CD4-positive, alpha-beta memory T cell (primary cell): ENCODE measurements around the gene CD68. TPM values are rescaled to one million over a fixed set of nuclear protein-coding genes. Genes with fewer than 3 reads are reported as not detected.
A peak's percentile ranks its signal among the peaks of the same experiment; 100 is the strongest.

Experiments used
- CTCF ChIA-PET: fragments of 350-600 bp; sonication (Branson Sonifier 250); formaldehyde crosslinking; loops from one replicate; lab custom pipeline; 2021; ENCODE audit warnings: inconsistent platforms; ENCODE audit not compliant: partially characterized antibody; lab: Charles Lee
- POLR2A ChIA-PET: fragments of 350-600 bp; sonication (Branson Sonifier 250); formaldehyde crosslinking; loops from one replicate; lab custom pipeline; 2021; ENCODE audit not compliant: partially characterized antibody; lab: Charles Lee
- DNase-seq, 5 donors: peaks; one replicate each; pipeline versions ENCODE4 v3.0.0 to v3.0.0-alpha.2; 2020 to 2022; ENCODE audit warnings: mixed read lengths in 1 of 5
- H3K27ac ChIP-seq: one replicate; pipeline ENCODE4 v1.7.0; 2013; ENCODE audit warnings: low read depth, low read length
- H3K27me3 ChIP-seq: 2 replicates; pipeline ENCODE4 v1.7.0; 2013; ENCODE audit warnings: mild to moderate bottlenecking, low read length, moderate library complexity; ENCODE audit not compliant: insufficient read depth
- H3K36me3 ChIP-seq: 2 replicates; pipeline ENCODE4 v1.7.0; 2013; ENCODE audit warnings: mild to moderate bottlenecking, low read length, moderate library complexity; ENCODE audit not compliant: insufficient read depth
- H3K4me1 ChIP-seq: 2 replicates; pipeline ENCODE4 v1.7.0; 2013; ENCODE audit warnings: mild to moderate bottlenecking, low read length, moderate library complexity; ENCODE audit not compliant: insufficient read depth
- H3K4me3 ChIP-seq, 2 donors: one replicate each; pipeline ENCODE4 v1.7.0; 2013; ENCODE audit warnings: low read length in 2 of 2, mild to moderate bottlenecking in 1 of 2
- H3K9me3 ChIP-seq, 2 donors: one replicate each; pipeline ENCODE4 v1.7.0; 2013; ENCODE audit warnings: low read length in 2 of 2, control low read depth in 1 of 2; ENCODE audit not compliant: control insufficient read depth in 1 of 2
- H3K27ac Mint-ChIP-seq, 7 donors: one replicate each; pipeline ENCODE4 v1.8.0; 2020 to 2021; ENCODE audit warnings: mixed read lengths in 7 of 7, mild to moderate bottlenecking in 6 of 7, inconsistent platforms in 3 of 7, moderate library complexity in 3 of 7
- H3K27me3 Mint-ChIP-seq, 2 donors: one replicate each; pipeline ENCODE4 v1.8.0; 2020 to 2021; ENCODE audit warnings: mixed read lengths in 2 of 2
- H3K36me3 Mint-ChIP-seq, 2 donors: one replicate each; pipeline ENCODE4 v1.8.0; 2020 to 2021; ENCODE audit warnings: mixed read lengths in 2 of 2, inconsistent platforms in 1 of 2, mild to moderate bottlenecking in 1 of 2
- H3K4me1 Mint-ChIP-seq, 4 donors: one replicate each; pipeline ENCODE4 v1.8.0; 2020 to 2021; ENCODE audit warnings: mixed read lengths in 4 of 4, mild to moderate bottlenecking in 1 of 4
- H3K4me3 Mint-ChIP-seq, 8 donors: one replicate each; pipeline ENCODE4 v1.8.0; 2020 to 2021; ENCODE audit warnings: mixed read lengths in 8 of 8, mild to moderate bottlenecking in 7 of 8, moderate library complexity in 6 of 8, inconsistent platforms in 3 of 8
- H3K9me3 Mint-ChIP-seq, 8 donors: one replicate each; pipeline ENCODE4 v1.8.0; 2020 to 2021; ENCODE audit warnings: mixed read lengths in 8 of 8, mild to moderate bottlenecking in 5 of 8, inconsistent platforms in 3 of 8, moderate library complexity in 1 of 8
- intact Hi-C: fragments of 100-400 bp; cut with micrococcal nuclease; formaldehyde crosslinking; loops from one replicate; pipeline ENCODE4 v1.15.1; 2023
- polyA plus RNA-seq, 2 donors: library from polyadenylated mRNA; unstranded; fragments of 300-500 nt; fragmentation: Illumina TruSeq; gene quantifications; one replicate each; pipeline ENCODE4 v1.2.3, GENCODE V29; 2021
- total RNA-seq, 2 experiments: library from RNA; stranded (reverse); gene quantifications; one replicate each; pipeline ENCODE4 v1.2.3, GENCODE V29; 2021

CD68 gene
- total and polyA plus RNA-seq, 4 experiments from 2014 or later, result 0.59 to 20.9 (median 19.8) TPM; not detected in 1

DNA sequence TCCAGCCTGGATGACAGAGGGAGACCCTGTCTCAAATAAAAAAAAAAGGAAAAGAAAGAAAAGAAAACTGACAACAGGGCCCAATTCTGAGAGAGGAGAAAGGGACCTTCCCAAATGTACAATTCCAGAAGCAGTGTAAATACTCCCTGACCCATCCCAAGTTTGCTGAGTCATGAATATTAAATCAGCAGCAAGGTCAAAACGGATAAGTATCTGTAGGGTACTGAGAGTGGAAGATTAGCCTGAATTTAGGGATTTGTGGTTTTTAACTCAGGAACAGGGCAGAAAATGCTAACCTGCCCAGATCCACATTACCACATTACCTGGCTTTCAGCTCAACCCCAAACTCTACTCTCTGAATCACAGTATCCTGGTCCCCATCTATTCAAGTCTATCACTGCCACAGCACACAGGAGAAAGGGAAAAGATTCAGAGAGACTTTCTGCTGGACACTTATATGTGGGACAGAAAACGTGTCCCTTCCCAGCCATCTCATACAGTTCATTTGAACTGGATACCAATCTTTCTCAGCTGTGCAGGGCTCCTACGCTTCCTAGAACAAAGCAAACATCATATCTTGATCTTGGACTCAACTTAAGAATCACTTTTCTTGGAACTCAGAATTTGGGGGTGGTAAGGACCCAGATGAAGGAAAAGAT lies 32.3 kb downstream of the CD68 start:
- Histone ChIP-seq H3K27ac (peak overlapping the region; percentile 1), H3K4me1 (peaks cover 42% of the 10 kb centered on the region), H3K9me3 (no peaks in the 10 kb centered on the region), H3K4me3 (no peak overlapping the region), H3K36me3 (peaks cover 8% of the 10 kb centered on the region), H3K27me3 (no peaks in the 10 kb centered on the region)
- intact Hi-C loops, result no loop called here
- H3K27me3 Mint-ChIP-seq, result no peaks in the 10 kb centered on the region
- POLR2A ChIA-PET, result interaction anchor here (0.7 to 5.0 kb wide), 6 partner anchors 15 to 175 kb away, joined by 3 to 105 read pairs (median 4); partner anchors contain the start of genes MPDU1, SAT2, TP53 and WRAP53
- CTCF ChIA-PET, result interaction anchor here (2.0 to 2.3 kb wide), 2 partner anchors 16 to 22 kb away, joined by 7 to 10 read pairs; partner anchors contain the start of genes SAT2 and SOX15
- peak overlapping the region in 5 of 7 donors; percentile 23 to 63 (median 51) for H3K27ac Mint-ChIP-seq
- H3K9me3 Mint-ChIP-seq, result no peaks in the 10 kb centered on the region
- peaks cover 11 to 12% of the 10 kb centered on the region in 2 donors for H3K36me3 Mint-ChIP-seq
- DNase-seq, result no peak
- peaks cover 25 to 53% (median 41%) of the 10 kb centered on the region in 4 donors for H3K4me1 Mint-ChIP-seq
- H3K4me3 Mint-ChIP-seq, result peak overlapping the region in 5 of 8 donors; percentile 70 to 95 (median 87)

DNA sequence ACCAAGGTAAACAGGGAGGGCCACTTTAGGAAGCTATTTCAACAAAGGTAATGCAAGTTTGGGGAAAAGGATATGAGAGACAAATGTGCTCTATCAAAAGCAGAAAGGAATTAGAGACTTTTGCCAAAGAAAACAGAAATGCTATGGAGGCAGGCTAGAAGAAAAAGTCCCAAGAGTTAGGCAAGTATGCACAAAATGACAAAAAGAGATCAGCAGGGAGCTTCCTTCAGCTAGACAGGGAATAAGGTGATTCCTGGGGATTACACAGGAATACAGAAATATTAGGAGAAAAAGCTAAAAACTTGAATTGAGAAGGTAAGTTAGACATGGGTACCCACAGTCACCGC lies 32.8 kb downstream of the CD68 start:
- intact Hi-C loops, result no loop called here

DNA sequence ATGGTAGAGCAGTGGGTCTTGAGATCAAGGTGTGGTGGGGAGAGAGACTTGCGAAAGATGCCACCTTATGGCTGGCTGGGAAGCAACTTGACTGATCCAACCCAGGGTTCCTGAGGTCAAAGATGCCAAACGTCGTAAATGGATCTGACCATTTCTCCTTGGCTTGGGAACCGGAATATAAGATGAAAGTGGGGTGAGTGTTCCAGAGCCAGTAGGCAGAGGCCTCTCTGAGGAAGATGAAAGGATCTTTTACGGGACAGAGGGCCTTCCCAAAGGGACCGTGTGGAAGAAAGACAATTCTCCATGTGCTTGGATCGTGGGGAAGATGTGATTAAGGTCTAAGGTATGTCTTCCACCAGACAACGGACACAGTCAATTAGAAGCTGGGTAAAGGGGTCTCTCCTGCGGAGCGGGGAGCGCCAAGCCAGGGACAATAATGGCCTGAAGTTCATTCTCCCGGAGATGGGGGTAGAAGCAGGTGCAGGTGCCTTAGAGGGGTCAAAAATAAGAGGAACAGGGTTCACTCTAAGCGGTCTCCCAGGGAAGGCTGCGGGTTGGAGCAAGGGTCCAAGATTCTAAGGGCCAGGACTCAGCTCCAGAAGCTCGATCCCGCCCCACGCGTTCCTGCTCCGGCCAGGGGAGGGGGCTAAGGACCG lies 34.5 kb downstream of the CD68 start:
- CTCF ChIA-PET, result interaction anchor here (1.4 to 2.8 kb wide), 9 partner anchors 12 to 74 kb away, joined by 3 to 22 read pairs (median 6); partner anchors contain the start of genes ATP1B2, SAT2, SOX15 and TP53
- POLR2A ChIA-PET, result interaction anchor here (0.6 to 5.0 kb wide), 12 partner anchors 13 to 284 kb away, joined by 3 to 105 read pairs (median 5); partner anchors contain the start of genes MPDU1, NEURL4, POLR2A and SAT2
- Histone ChIP-seq H3K27ac (peak overlapping the region; percentile 66), H3K4me1 (peaks cover 42% of the 10 kb centered on the region), H3K4me3 (peak overlapping the region; percentile 60 to 74), H3K9me3 (no peaks in the 10 kb centered on the region), H3K27me3 (no peaks in the 10 kb centered on the region), H3K36me3 (peaks cover 8% of the 10 kb centered on the region)
- Mint-ChIP-seq H3K27me3 (no peaks in the 10 kb centered on the region), H3K9me3 (no peaks in the 10 kb centered on the region), H3K4me1 (peaks cover 25 to 53% (median 41%) of the 10 kb centered on the region in 4 donors), H3K27ac (peak overlapping the region; percentile 78 to 95 (median 87)), H3K4me3 (peak overlapping the region; percentile 82 to 95 (median 87)), H3K36me3 (peaks cover 11 to 12% of the 10 kb centered on the region in 2 donors)
- no peak for DNase-seq
- intact Hi-C loops, result loop anchor here (1.0 kb wide), 2 partner anchors 30 to 307 kb away; partner anchors contain the start of gene EIF5A

More for the DNA sequence above, 32.8 kb downstream of the CD68 start:
- ChIA-PET CTCF (interaction anchor here (2.0 kb wide), 1 partner anchor 15 kb away, joined by 7 read pairs; the partner anchor contains the start of gene SAT2), POLR2A (interaction anchor here (0.7 to 5.0 kb wide), 5 partner anchors 15 to 175 kb away, joined by 3 to 105 read pairs (median 4); partner anchors contain the start of genes MPDU1, SAT2, TP53 and WRAP53)
- no peak for DNase-seq
- Histone ChIP-seq H3K4me3 (no peak overlapping the region), H3K27ac (peak overlapping the region; percentile 1), H3K36me3 (peaks cover 8% of the 10 kb centered on the region), H3K4me1 (peaks cover 42% of the 10 kb centered on the region), H3K9me3 (no peaks in the 10 kb centered on the region), H3K27me3 (no peaks in the 10 kb centered on the region)
- Mint-ChIP-seq H3K36me3 (peaks cover 11 to 12% of the 10 kb centered on the region in 2 donors), H3K27me3 (no peaks in the 10 kb centered on the region), H3K4me3 (peak overlapping the region in 7 of 8 donors; percentile 43 to 95 (median 85)), H3K9me3 (no peaks in the 10 kb centered on the region), H3K4me1 (peaks cover 25 to 53% (median 41%) of the 10 kb centered on the region in 4 donors), H3K27ac (peak overlapping the region in 6 of 7 donors; percentile 17 to 60 (median 30))

DNA sequence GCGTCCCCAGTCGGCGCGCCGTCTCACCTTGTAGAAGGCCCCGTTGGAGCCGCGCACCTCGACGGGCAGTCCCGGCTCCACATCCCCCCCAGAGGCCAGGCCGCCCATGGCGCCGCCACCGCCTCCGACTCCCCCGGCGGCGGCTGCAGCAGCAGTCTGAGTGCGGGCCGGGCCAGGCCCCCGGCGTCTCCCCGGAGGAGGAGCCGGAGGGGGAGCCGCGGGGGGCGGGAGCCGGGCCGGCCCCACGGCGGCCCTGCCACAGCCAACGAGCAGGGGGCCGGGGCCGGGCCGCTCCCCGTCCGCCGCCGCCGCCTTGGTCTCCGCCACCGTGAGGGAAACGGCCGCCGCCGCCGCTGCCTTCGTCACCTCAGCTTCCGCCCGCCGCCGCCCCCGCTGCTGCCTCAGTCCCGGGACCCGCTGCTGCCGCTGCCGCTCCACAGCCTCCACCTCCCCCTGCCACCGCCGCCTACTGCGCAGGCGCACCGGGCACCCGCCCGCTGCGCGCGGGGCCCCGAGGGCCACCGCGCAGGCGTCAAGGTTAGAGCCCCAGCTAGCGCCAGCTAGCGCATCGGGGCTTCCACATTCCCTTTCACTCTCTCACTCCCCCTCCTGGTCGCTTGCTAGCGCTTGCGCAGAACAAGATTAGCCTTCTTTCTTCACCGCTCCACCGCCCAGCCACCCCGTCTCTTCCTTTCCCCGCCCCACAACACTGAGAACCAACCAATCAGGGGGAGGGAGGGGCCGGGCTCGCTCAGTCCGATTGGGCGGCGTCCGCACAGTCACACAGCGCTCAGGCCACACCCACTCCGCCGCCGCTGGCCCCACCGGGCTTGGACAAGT lies 35.2 kb downstream of the CD68 start, which contains the start of gene FXR2:
TSS of gene FXR2 (minus strand) at position 473 of the 840 bp plus-strand sequence. CDS start at position 108, 365 bp downstream.
- Mint-ChIP-seq H3K27me3 (no peaks in the 10 kb centered on the region), H3K27ac (peak within 1 kb of the TSS; percentile 83 to 98 (median 97)), H3K4me3 (peak within 1 kb of the TSS; percentile 87 to 95 (median 93)), H3K36me3 (peaks cover 10 to 11% of the 10 kb centered on the region in 2 donors), H3K4me1 (peaks cover 22 to 49% (median 35%) of the 10 kb centered on the region in 4 donors), H3K9me3 (no peaks in the 10 kb centered on the region)
- peak within 1 kb of the TSS; percentile 66 for H3K27ac ChIP-seq
- POLR2A ChIA-PET, result interaction anchor here (0.6 to 5.0 kb wide), 24 partner anchors 9 to 613 kb away, joined by 3 to 105 read pairs (median 4); partner anchors contain the start of genes ATP1B2, MPDU1, NEURL4 and POLR2A
- no peaks in the 10 kb centered on the region for H3K9me3 ChIP-seq
- CTCF ChIA-PET, result interaction anchor here (0.7 to 2.8 kb wide), 12 partner anchors 11 to 124 kb away, joined by 3 to 22 read pairs (median 6); partner anchors contain the start of genes ATP1B2, SAT2, SOX15 and TP53
- intact Hi-C loops, result loop anchor here (1.0 kb wide), 7 partner anchors 13 to 307 kb away; partner anchors contain the start of genes EIF5A, SAT2, SENP3 and TMEM256
- no peaks in the 10 kb centered on the region for H3K27me3 ChIP-seq
- peaks cover 8% of the 10 kb centered on the region for H3K36me3 ChIP-seq
- H3K4me3 ChIP-seq, result peak within 1 kb of the TSS; percentile 74 to 78
- H3K4me1 ChIP-seq, result peaks cover 42% of the 10 kb centered on the region
- peak; percentile 98 to 100 (median 99) for DNase-seq

DNA sequence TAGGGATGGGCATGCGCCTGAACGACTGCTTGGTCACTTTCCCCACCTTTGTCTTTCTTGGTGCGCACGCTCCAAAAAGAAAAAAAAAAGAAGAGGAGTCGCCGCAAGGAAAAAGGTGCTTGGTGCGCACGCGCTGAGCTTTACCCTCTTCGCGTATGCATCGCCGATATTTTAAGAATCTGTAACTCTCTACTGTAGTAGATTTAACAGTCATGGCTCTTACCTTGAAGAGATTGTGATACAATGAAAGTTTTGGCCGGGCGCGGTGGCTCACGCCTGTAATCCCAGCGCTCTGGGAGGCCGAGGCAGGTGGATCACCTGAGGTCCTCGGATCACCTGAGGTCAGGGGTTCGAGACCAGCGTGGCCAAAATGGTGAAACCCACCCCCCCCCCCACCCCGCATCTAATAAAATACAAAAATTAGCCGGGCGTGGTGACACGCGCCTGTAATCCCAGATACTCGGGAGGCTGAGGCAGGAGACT lies 35.9 kb downstream of the CD68 start:
- peak overlapping the region; percentile 86 to 95 (median 93) for H3K4me3 Mint-ChIP-seq
- H3K36me3 Mint-ChIP-seq, result peaks cover 10% of the 10 kb centered on the region in 2 donors
- H3K27me3 Mint-ChIP-seq, result no peaks in the 10 kb centered on the region
- Histone ChIP-seq H3K27me3 (no peaks in the 10 kb centered on the region), H3K27ac (peak overlapping the region; percentile 61), H3K4me1 (peaks cover 39% of the 10 kb centered on the region), H3K4me3 (peak overlapping the region; percentile 74 to 78), H3K36me3 (peaks cover 8% of the 10 kb centered on the region), H3K9me3 (no peaks in the 10 kb centered on the region)
- DNase-seq, result no peak
- H3K9me3 Mint-ChIP-seq, result no peaks in the 10 kb centered on the region
- H3K27ac Mint-ChIP-seq, result peak overlapping the region; percentile 83 to 98 (median 97)
- H3K4me1 Mint-ChIP-seq, result peaks cover 22 to 43% (median 33%) of the 10 kb centered on the region in 4 donors
- ChIA-PET CTCF (interaction anchor here (1.3 to 2.8 kb wide), 9 partner anchors 10 to 72 kb away, joined by 3 to 22 read pairs (median 4); partner anchors contain the start of genes SAT2, TP53 and WRAP53), POLR2A (interaction anchor here (0.6 to 5.0 kb wide), 20 partner anchors 8 to 612 kb away, joined by 3 to 105 read pairs (median 4); partner anchors contain the start of genes ATP1B2, MPDU1, POLR2A and SAT2)
- intact Hi-C loops, result loop anchor here (1.0 kb wide), 5 partner anchors 12 to 211 kb away; partner anchors contain the start of genes SAT2, SENP3, TMEM256 and WRAP53

DNA sequence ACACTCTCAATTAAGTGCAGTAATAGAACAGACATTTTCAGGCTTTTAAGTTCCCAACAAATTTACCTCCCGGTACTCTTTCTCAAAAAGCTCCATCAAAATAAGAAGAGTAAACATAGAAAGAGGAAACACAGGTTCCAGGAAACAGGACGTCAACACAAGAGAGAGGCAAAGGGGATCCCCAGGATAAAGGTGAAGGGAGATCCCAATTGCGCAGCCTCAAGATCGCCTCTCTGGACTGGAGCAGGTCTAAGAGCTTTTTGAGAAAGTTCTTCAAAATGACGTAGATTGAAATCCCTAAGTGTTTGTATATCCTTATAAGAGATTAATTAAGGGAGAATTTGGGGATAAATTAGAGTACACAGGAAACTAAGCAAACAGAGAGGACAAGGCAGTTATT lies 39.2 kb downstream of the CD68 start:
- Mint-ChIP-seq H3K4me3 (no peak overlapping the region), H3K36me3 (peaks cover 0 to 5% of the 10 kb centered on the region in 2 donors), H3K27ac (no peak overlapping the region), H3K9me3 (no peaks in the 10 kb centered on the region), H3K4me1 (peaks cover 4 to 12% (median 5%) of the 10 kb centered on the region in 4 donors), H3K27me3 (no peaks in the 10 kb centered on the region)
- Histone ChIP-seq H3K4me1 (peaks cover 6% of the 10 kb centered on the region), H3K27ac (no peak overlapping the region), H3K4me3 (no peak overlapping the region), H3K9me3 (no peaks in the 10 kb centered on the region), H3K27me3 (no peaks in the 10 kb centered on the region), H3K36me3 (no peaks in the 10 kb centered on the region)
- intact Hi-C loops, result no loop called here
- DNase-seq, result no peak
- CTCF ChIA-PET, result interaction anchor here (0.7 kb wide), 1 partner anchor 192 kb away, joined by 3 read pairs; no protein-coding TSS in a partner anchor
- POLR2A ChIA-PET, result no interaction called here
